ENCODE data around the gene PDCD4.

DNA sequence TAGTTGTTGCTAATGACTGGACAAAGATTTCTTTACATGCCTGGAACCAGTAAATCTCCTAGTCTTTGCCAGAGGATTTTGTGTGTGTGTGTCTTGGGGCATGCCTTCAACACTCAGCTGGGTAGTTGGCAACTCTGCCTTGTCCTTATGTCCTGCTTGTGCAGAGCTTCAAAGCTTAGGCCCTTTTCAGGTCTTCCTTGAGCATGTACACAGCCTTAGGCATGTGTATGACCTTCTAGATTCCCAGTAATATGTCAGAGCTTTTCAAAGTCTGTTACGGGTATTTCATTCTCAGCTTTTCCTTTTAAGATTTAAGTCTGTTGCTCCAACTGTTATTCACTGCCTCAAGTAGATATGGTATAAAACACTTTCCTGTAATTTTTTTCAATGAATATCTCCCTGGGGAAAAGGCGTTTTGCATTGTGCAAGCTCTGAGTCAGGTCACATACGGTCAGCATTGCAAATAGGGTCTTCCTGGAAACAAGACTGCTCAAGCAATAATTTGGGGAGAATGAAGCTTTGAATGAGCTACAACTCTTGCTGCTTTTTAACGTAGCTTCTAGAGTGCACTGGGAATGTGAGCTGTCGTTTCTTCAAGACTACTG lies 73.2 kb downstream of the PDCD4 start:
- TF ChIP-seq, protein P1, sequence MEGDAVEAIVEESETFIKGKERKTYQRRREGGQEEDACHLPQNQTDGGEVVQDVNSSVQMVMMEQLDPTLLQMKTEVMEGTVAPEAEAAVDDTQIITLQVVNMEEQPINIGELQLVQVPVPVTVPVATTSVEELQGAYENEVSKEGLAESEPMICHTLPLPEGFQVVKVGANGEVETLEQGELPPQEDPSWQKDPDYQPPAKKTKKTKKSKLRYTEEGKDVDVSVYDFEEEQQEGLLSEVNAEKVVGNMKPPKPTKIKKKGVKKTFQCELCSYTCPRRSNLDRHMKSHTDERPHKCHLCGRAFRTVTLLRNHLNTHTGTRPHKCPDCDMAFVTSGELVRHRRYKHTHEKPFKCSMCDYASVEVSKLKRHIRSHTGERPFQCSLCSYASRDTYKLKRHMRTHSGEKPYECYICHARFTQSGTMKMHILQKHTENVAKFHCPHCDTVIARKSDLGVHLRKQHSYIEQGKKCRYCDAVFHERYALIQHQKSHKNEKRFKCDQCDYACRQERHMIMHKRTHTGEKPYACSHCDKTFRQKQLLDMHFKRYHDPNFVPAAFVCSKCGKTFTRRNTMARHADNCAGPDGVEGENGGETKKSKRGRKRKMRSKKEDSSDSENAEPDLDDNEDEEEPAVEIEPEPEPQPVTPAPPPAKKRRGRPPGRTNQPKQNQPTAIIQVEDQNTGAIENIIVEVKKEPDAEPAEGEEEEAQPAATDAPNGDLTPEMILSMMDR (IDR thresholded peaks at IDR 0.05 in 2 of 3, conservative IDR thresholded peaks at IDR 0.05 in 1 of 3; ENCODE audit: borderline replicate concordance in 1 of 3, insufficient read depth in 1 of 3, low read depth in 2 of 3, low read length in 2 of 3) = no peak
- TF ChIP-seq, protein P2, sequence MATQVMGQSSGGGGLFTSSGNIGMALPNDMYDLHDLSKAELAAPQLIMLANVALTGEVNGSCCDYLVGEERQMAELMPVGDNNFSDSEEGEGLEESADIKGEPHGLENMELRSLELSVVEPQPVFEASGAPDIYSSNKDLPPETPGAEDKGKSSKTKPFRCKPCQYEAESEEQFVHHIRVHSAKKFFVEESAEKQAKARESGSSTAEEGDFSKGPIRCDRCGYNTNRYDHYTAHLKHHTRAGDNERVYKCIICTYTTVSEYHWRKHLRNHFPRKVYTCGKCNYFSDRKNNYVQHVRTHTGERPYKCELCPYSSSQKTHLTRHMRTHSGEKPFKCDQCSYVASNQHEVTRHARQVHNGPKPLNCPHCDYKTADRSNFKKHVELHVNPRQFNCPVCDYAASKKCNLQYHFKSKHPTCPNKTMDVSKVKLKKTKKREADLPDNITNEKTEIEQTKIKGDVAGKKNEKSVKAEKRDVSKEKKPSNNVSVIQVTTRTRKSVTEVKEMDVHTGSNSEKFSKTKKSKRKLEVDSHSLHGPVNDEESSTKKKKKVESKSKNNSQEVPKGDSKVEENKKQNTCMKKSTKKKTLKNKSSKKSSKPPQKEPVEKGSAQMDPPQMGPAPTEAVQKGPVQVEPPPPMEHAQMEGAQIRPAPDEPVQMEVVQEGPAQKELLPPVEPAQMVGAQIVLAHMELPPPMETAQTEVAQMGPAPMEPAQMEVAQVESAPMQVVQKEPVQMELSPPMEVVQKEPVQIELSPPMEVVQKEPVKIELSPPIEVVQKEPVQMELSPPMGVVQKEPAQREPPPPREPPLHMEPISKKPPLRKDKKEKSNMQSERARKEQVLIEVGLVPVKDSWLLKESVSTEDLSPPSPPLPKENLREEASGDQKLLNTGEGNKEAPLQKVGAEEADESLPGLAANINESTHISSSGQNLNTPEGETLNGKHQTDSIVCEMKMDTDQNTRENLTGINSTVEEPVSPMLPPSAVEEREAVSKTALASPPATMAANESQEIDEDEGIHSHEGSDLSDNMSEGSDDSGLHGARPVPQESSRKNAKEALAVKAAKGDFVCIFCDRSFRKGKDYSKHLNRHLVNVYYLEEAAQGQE (IDR thresholded peaks at IDR 0.05; ENCODE audit: low read depth) = no peak
- TF ChIP-seq CEBPB (IDR thresholded peaks at IDR 0.05; ENCODE audit: low read depth) = no peak
- TF ChIP-seq RAD21 (IDR thresholded peaks at IDR 0.05; ENCODE audit: low read depth) = no peak
- TF ChIP-seq YY1 (IDR thresholded peaks at IDR 0.05; ENCODE audit: extremely low read depth, insufficient replicate concordance, low read depth, low read length) = no peak
- TF ChIP-seq SRF (IDR thresholded peaks at IDR 0.05; ENCODE audit: low read depth) = no peak
- no peak for TF ChIP-seq POLR2A (IDR thresholded peaks at IDR 0.05; ENCODE audit: borderline replicate concordance, extremely low read depth, insufficient read depth, insufficient read length)
- TF ChIP-seq, protein P3, sequence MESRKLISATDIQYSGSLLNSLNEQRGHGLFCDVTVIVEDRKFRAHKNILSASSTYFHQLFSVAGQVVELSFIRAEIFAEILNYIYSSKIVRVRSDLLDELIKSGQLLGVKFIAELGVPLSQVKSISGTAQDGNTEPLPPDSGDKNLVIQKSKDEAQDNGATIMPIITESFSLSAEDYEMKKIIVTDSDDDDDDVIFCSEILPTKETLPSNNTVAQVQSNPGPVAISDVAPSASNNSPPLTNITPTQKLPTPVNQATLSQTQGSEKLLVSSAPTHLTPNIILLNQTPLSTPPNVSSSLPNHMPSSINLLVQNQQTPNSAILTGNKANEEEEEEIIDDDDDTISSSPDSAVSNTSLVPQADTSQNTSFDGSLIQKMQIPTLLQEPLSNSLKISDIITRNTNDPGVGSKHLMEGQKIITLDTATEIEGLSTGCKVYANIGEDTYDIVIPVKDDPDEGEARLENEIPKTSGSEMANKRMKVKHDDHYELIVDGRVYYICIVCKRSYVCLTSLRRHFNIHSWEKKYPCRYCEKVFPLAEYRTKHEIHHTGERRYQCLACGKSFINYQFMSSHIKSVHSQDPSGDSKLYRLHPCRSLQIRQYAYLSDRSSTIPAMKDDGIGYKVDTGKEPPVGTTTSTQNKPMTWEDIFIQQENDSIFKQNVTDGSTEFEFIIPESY (IDR thresholded peaks at IDR 0.05; ENCODE audit: extremely low read depth, insufficient replicate concordance, low read length) = no peak
- TF ChIP-seq POLR2AphosphoS5 (IDR thresholded peaks at IDR 0.05; ENCODE audit: low read depth, low read length) = no peak
- no peak for TF ChIP-seq EZH2phosphoT487 (IDR thresholded peaks at IDR 0.05; ENCODE audit: borderline replicate concordance)

All from HCT116 (cell line).